H1 (cell line): ENCODE results near the gene THEM5. TPM values are rescaled to one million over a fixed set of nuclear protein-coding genes. Genes with fewer than 3 reads are reported as not detected.

Experiments
- CTCF ChIA-PET: fragments of 300-600 bp; sonication (Branson Sonifier 250); formaldehyde crosslinking; loops from one replicate; lab custom pipeline; 2021; ENCODE audit not compliant: partially characterized antibody; lab: Charles Lee
- POLR2A ChIA-PET: fragments of 300-600 bp; sonication (Branson Sonifier 250); formaldehyde crosslinking; loops from one replicate; lab custom pipeline; 2021; ENCODE audit warnings: inconsistent platforms; ENCODE audit not compliant: partially characterized antibody; lab: Charles Lee
- DNase-seq, 2 experiments: peaks; one replicate each; pipeline versions ENCODE4 v3.0.0 to v3.0.0-alpha.2; 2010 to 2022; ENCODE audit warnings: low spot score in 2 of 2, low read depth in 1 of 2, mixed read lengths in 1 of 2
- FAIRE-seq: peaks from 2 replicates; lab custom pipeline; 2011; peaks lifted over from hg19 to GRCh38; lab: Jason Lieb, UNC
- H2AFZ ChIP-seq: 2 replicates; pipeline ENCODE4 v1.8.1; 2012; ENCODE audit warnings: low read length, inconsistent platforms
- H2AK5ac ChIP-seq: 2 replicates; pipeline ENCODE4 v1.6.1; 2013; ENCODE audit warnings: low read depth, low read length
- H2BK120ac ChIP-seq: replicated peaks from 2 replicates; pipeline ENCODE3; 2013; ENCODE audit warnings: low read depth, low read length, inconsistent platforms
- H2BK12ac ChIP-seq: 2 replicates; pipeline ENCODE4 v1.6.1; 2013; ENCODE audit warnings: low read depth, low read length
- H2BK15ac ChIP-seq: 2 replicates; pipeline ENCODE4 v1.6.1; 2013; ENCODE audit warnings: low read length
- H2BK20ac ChIP-seq: 2 replicates; pipeline ENCODE4 v1.6.1; 2013; ENCODE audit warnings: low read length
- H2BK5ac ChIP-seq: 2 replicates; pipeline ENCODE4 v1.6.1; 2013; ENCODE audit warnings: low read depth, low read length
- H3K14ac ChIP-seq: 2 replicates; pipeline ENCODE4 v1.6.1; 2013; ENCODE audit warnings: inconsistent platforms; ENCODE audit not compliant: insufficient read length
- H3K18ac ChIP-seq: 2 replicates; pipeline ENCODE4 v1.6.1; 2013; ENCODE audit warnings: low read length; ENCODE audit errors: extremely low read depth
- H3K23ac ChIP-seq: 2 replicates; pipeline ENCODE4 v1.6.1; 2013; ENCODE audit warnings: inconsistent platforms; ENCODE audit not compliant: insufficient read length
- H3K23me2 ChIP-seq: 2 replicates; pipeline ENCODE4 v1.6.1; 2013; ENCODE audit warnings: low read depth, low read length
- H3K27ac ChIP-seq: 2 replicates; pipeline ENCODE4 v1.6.1; 2011; ENCODE audit warnings: low read depth, low read length, inconsistent platforms
- H3K27me3 ChIP-seq, 4 experiments: replicated peaks in 1 of 4; 1 replicate in 1 of 4; 2 replicates in 3 of 4; pipeline versions ENCODE4 v1.6.1 to v1.8.1; 2011 to 2013; ENCODE audit warnings: low read length in 3 of 4, mild to moderate bottlenecking in 3 of 4, inconsistent platforms in 2 of 4, mixed read lengths in 2 of 4, moderate library complexity in 1 of 4; ENCODE audit not compliant: control insufficient read depth in 3 of 4, insufficient read depth in 3 of 4; ENCODE audit errors: extremely low read depth in 1 of 4
- H3K36me3 ChIP-seq, 4 experiments: 2 replicates each; pipeline versions ENCODE4 v1.6.1 to v1.8.1; 2011 to 2013; ENCODE audit warnings: mild to moderate bottlenecking in 4 of 4, low read length in 3 of 4, moderate library complexity in 2 of 4, control low read depth in 1 of 4, inconsistent platforms in 1 of 4; ENCODE audit not compliant: insufficient read depth in 4 of 4, control insufficient read depth in 2 of 4
- H3K4ac ChIP-seq: replicated peaks from 2 replicates; pipeline ENCODE3; 2013; ENCODE audit warnings: low read length, low read depth, mixed read lengths, inconsistent platforms; ENCODE audit not compliant: insufficient read length
- H3K4me1 ChIP-seq, 4 experiments: replicated peaks in 1 of 4; 1 replicate in 1 of 4; 2 replicates in 3 of 4; pipeline versions ENCODE4 v1.6.1 to v1.8.1; 2011 to 2013; ENCODE audit warnings: low read length in 3 of 4, inconsistent platforms in 2 of 4, mixed read lengths in 1 of 4; ENCODE audit not compliant: insufficient read depth in 4 of 4, control insufficient read depth in 3 of 4
- H3K4me2 ChIP-seq, 2 experiments: 2 replicates each; pipeline versions ENCODE4 v1.6.1 to v1.8.1; 2011 to 2013; ENCODE audit warnings: low read depth in 2 of 2, low read length in 2 of 2, control low read depth in 1 of 2, inconsistent platforms in 1 of 2, mild to moderate bottlenecking in 1 of 2; ENCODE audit not compliant: insufficient read depth in 1 of 2
- H3K4me3 ChIP-seq, 4 experiments: fragments of 200-600, 300-600 bp in 1 of 4; sonication (generic), shearing (Covaris generic), sonication (Bioruptor Twin) in 1 of 4; 2 replicates each; pipeline versions ENCODE4 v1.5.1 to v1.8.1; 2011 to 2016; ENCODE audit warnings: low read length in 4 of 4, low read depth in 3 of 4, control low read depth in 2 of 4, inconsistent platforms in 2 of 4, mild to moderate bottlenecking in 2 of 4, mixed read lengths in 1 of 4, moderate library complexity in 1 of 4; ENCODE audit not compliant: insufficient read depth in 2 of 4; ENCODE audit errors: extremely low read depth in 1 of 4
- H3K56ac ChIP-seq: replicated peaks from 2 replicates; pipeline ENCODE3; 2013; ENCODE audit warnings: low read depth, mild to moderate bottlenecking, mixed read lengths, low read length, inconsistent platforms; ENCODE audit not compliant: insufficient read length
- H3K79me1 ChIP-seq: 2 replicates; pipeline ENCODE4 v1.6.1; 2013; ENCODE audit warnings: low read depth, low read length, control low read depth
- H3K79me2 ChIP-seq, 2 experiments: 2 replicates each; pipeline versions ENCODE4 v1.6.1 to v1.8.1; 2012 to 2013; ENCODE audit warnings: low read length in 2 of 2, mild to moderate bottlenecking in 2 of 2, inconsistent platforms in 1 of 2; ENCODE audit not compliant: insufficient read depth in 2 of 2, control insufficient read depth in 1 of 2
- H3K9ac ChIP-seq, 4 experiments: replicated peaks in 1 of 4; 1 replicate in 1 of 4; 2 replicates in 3 of 4; pipeline versions ENCODE4 v1.6.1 to v1.8.1; 2011 to 2013; ENCODE audit warnings: low read depth in 3 of 4, low read length in 3 of 4, control low read depth in 2 of 4, mild to moderate bottlenecking in 2 of 4, moderate library complexity in 2 of 4, inconsistent platforms in 1 of 4; ENCODE audit errors: extremely low read depth in 1 of 4
- H3K9me3 ChIP-seq, 2 experiments: 2 replicates each; pipeline versions ENCODE4 v1.6.1 to v1.8.1; 2012 to 2013; ENCODE audit warnings: mild to moderate bottlenecking in 2 of 2, moderate library complexity in 2 of 2, control low read depth in 1 of 2, inconsistent platforms in 1 of 2, low read depth in 1 of 2, low read length in 1 of 2, mixed read lengths in 1 of 2; ENCODE audit not compliant: insufficient read depth in 2 of 2
- H4K20me1 ChIP-seq, 2 experiments: replicated peaks in 1 of 2; 2 replicates each; pipeline versions ENCODE3 to v1.8.1; 2011 to 2013; ENCODE audit warnings: inconsistent platforms in 2 of 2, low read length in 2 of 2, mild to moderate bottlenecking in 1 of 2; ENCODE audit not compliant: insufficient read depth in 2 of 2, control insufficient read depth in 1 of 2
- H4K5ac ChIP-seq: 2 replicates; pipeline ENCODE4 v1.6.1; 2013; ENCODE audit warnings: low read length, low read depth, mixed read lengths, inconsistent platforms; ENCODE audit not compliant: insufficient read length
- H4K8ac ChIP-seq: 2 replicates; pipeline ENCODE4 v1.8.0; 2013; ENCODE audit warnings: mild to moderate bottlenecking, moderate library complexity, low read length, inconsistent platforms; ENCODE audit not compliant: insufficient read depth; ENCODE audit errors: extremely low read depth
- H4K91ac ChIP-seq: replicated peaks from 2 replicates; pipeline ENCODE3; 2013; ENCODE audit warnings: low read length, mixed read lengths, inconsistent platforms; ENCODE audit not compliant: insufficient read length
- CEBPB ChIP-seq: IDR thresholded peaks from 2 replicates; pipeline ENCODE4 v1.6.1; 2012; ENCODE audit warnings: low read depth, low read length
- CHD2 ChIP-seq: IDR thresholded peaks from 2 replicates; pipeline ENCODE4 v1.6.1; 2012; ENCODE audit warnings: low read length, improper control_type of control experiment
- GTF2F1 ChIP-seq: IDR thresholded peaks from 2 replicates; pipeline ENCODE4 v1.6.1; 2012; ENCODE audit warnings: low read depth, low read length, improper control_type of control experiment, borderline replicate concordance
- HDAC2 ChIP-seq, 2 experiments: fragments of 300-600 bp in 1 of 2; sonication (generic) in 1 of 2; IDR thresholded peaks; 2 replicates each; pipeline ENCODE4 v1.6.1; 2011 to 2012; ENCODE audit warnings: low read depth in 2 of 2, low read length in 2 of 2, mild to moderate bottlenecking in 2 of 2, moderate library complexity in 2 of 2, borderline replicate concordance in 1 of 2, inconsistent platforms in 1 of 2
- JUND ChIP-seq: IDR thresholded peaks from 2 replicates; pipeline ENCODE4 v1.6.1; 2011; ENCODE audit warnings: mild to moderate bottlenecking, improper control_type of control experiment, low read length
- MAFK ChIP-seq: IDR thresholded peaks from 2 replicates; pipeline ENCODE4 v1.6.1; 2012; ENCODE audit warnings: low read depth, mild to moderate bottlenecking, improper control_type of control experiment, low read length
- NANOG ChIP-seq: IDR thresholded peaks from 2 replicates; pipeline ENCODE4 v1.6.1; 2011; ENCODE audit warnings: low read length, low read depth, mild to moderate bottlenecking, inconsistent platforms; ENCODE audit not compliant: insufficient read depth, poor library complexity, severe bottlenecking
- NRF1 ChIP-seq: IDR thresholded peaks from 2 replicates; pipeline ENCODE4 v1.6.1; 2011; ENCODE audit warnings: mild to moderate bottlenecking, low read depth, low read length, improper control_type of control experiment
- RBBP5 ChIP-seq: IDR thresholded peaks from 2 replicates; pipeline ENCODE4 v1.7.1; 2012; ENCODE audit warnings: low read depth, mild to moderate bottlenecking, inconsistent platforms, low read length, moderate library complexity, borderline replicate concordance
- RFX5 ChIP-seq: IDR thresholded peaks from 2 replicates; pipeline ENCODE4 v1.6.1; 2011; ENCODE audit warnings: low read depth, low read length, improper control_type of control experiment, borderline replicate concordance
- RXRA ChIP-seq: IDR thresholded peaks from 2 replicates; pipeline ENCODE4 v1.6.1; 2011; ENCODE audit warnings: low read depth, mild to moderate bottlenecking, low read length, moderate library complexity; ENCODE audit not compliant: insufficient read depth
- SP1 ChIP-seq: IDR thresholded peaks from 2 replicates; pipeline ENCODE4 v1.6.1; 2011; ENCODE audit warnings: low read depth, low read length
- SP4 ChIP-seq: IDR thresholded peaks from 2 replicates; pipeline ENCODE4 v1.6.1; 2012; ENCODE audit warnings: low read length, inconsistent platforms
- SRF ChIP-seq: IDR thresholded peaks from 2 replicates; pipeline ENCODE4 v1.6.1; 2011; ENCODE audit warnings: mild to moderate bottlenecking, low read depth, low read length, moderate library complexity
- WGBS, 2 experiments: shearing (Covaris generic) in 1 of 2; methylation state at CpG; one replicate each; pipeline versions ENCODE4 v1.1.6 to v1.1.7; 2013 to 2015; ENCODE audit warnings: low lambda C conversion rate in 2 of 2, mixed read lengths in 2 of 2, inconsistent platforms in 1 of 2, low coverage in 1 of 2, missing lambda C conversion rate in 1 of 2; ENCODE audit not compliant: insufficient replicate concordance in 2 of 2, insufficient coverage in 1 of 2, insufficient read length in 1 of 2; ENCODE audit errors: extremely low coverage in 1 of 2, missing lambda C conversion rate in 1 of 2; 5-methylcytosine and 5-hydroxymethylcytosine counted together
- polyA plus RNA-seq, 7 experiments: library from polyadenylated mRNA; depleted of rRNA in 3 of 7; stranded (reverse) in 5 of 7; unstranded in 2 of 7; fragments of >200 nt in 5 of 7; fragments of 200-250 nt in 2 of 7; gene quantifications; 1 replicate in 5 of 7; 2 replicates in 1 of 7; 4 replicates in 1 of 7; pipeline versions ENCODE4 v1.2.1 to v1.2.3, GENCODE V29; 2011 to 2013; ENCODE audit warnings: missing spikeins in 2 of 7, mixed read lengths in 2 of 7
- total RNA-seq: library from RNA; stranded (reverse); fragmentation: NEBNext Ultra II Directional; extraction: Animal tissue kit (Norgen Biotek cat#: 25700); gene quantifications from 2 replicates; pipeline ENCODE4 v1.2.1, GENCODE V29; 2021
- TF ChIP-seq, protein P1 (sequence below): IDR thresholded peaks from 2 replicates; pipeline ENCODE4 v1.6.1; 2012; ENCODE audit warnings: inconsistent platforms

Gene THEM5
- total and polyA plus RNA-seq, 2 of the 8 experiments (the other 6 are each of a cell fraction or from before 2014, with no cell fraction given) = not detected

DNA sequence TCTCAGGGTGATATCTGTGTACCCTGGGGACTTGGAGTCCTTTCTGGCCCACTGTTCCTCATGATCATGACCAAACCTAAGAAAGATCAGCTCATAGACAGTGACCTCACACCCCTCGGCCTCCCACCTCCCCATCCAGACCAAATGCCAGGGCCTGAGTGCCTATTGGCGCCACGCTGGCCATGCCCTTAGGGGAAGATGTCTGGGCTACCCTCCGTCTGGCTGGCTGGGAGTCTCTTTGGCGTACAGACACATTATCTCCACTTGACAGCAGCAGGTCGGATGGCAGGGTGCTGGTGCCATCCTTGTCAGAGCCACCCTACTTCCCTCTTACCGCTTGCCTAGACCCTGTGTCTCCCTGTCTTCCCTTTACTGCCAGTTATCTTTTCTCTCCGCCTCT, 30.3 kb downstream of the THEM5 start:
- H3K4me1 ChIP-seq = peaks cover 2 to 24% (median 15%) of the 10 kb centered on the region in 4 experiments
- H4K8ac ChIP-seq = no peak overlapping the region
- no peak overlapping the region for H3K27ac ChIP-seq
- H2BK15ac ChIP-seq = 0 out of 2 replicates have a peak overlapping the region, but pooled peaks have one; percentile 18
- H2BK5ac ChIP-seq = no peak overlapping the region
- H3K9ac ChIP-seq = no peak overlapping the region
- H2BK120ac ChIP-seq = no peak overlapping the region
- ChIA-PET POLR2A (interaction anchor here (1.7 to 2.0 kb wide), 2 partner anchors 13 to 16 kb away, joined by 7 to 8 read pairs; partner anchors contain the start of gene C2CD4D), CTCF (interaction anchor here (1.1 to 1.8 kb wide), 4 partner anchors 9 to 108 kb away, joined by 3 to 5 read pairs (median 4); no protein-coding TSS in a partner anchor)
- H4K91ac ChIP-seq = no peak overlapping the region
- no peak overlapping the region for H3K4ac ChIP-seq
- no peak overlapping the region for H3K56ac ChIP-seq
- no peaks in the 10 kb centered on the region for H4K20me1 ChIP-seq
- H3K9me3 ChIP-seq = no peaks in the 10 kb centered on the region
- H4K5ac ChIP-seq = no peak overlapping the region
- H3K4me3 ChIP-seq = no peak overlapping the region
- no peak overlapping the region for H2BK20ac ChIP-seq
- H3K4me2 ChIP-seq = no peak overlapping the region
- no peaks in the 10 kb centered on the region for H3K79me2 ChIP-seq
- no peaks in the 10 kb centered on the region for H3K36me3 ChIP-seq
- no peaks in the 10 kb centered on the region for H3K79me1 ChIP-seq
- no peaks in the 10 kb centered on the region for H3K27me3 ChIP-seq
- no peak overlapping the region for H3K14ac ChIP-seq
- no peak overlapping the region for H2BK12ac ChIP-seq
- no peak overlapping the region for H2AFZ ChIP-seq
- H3K18ac ChIP-seq = no peak overlapping the region
- WGBS, 2 experiments = 81% methylated on average over 8 of the region's 8 CpGs; no CpG with 5 or more reads in 1 of the 2 experiments
- H3K23me2 ChIP-seq = no peaks in the 10 kb centered on the region; the same call in 1 of the 2 replicates
- H2AK5ac ChIP-seq = no peak overlapping the region
- DNase-seq = no peak
- H3K23ac ChIP-seq = no peak overlapping the region
- no peak for FAIRE-seq
- TF ChIP-seq SP4 (no peak), CHD2 (no peak), RFX5 (no peak), NANOG (no peak), GTF2F1 (no peak), SP1 (no peak), SRF (no peak), CEBPB (no peak), HDAC2 (IDR thresholded peaks at IDR 0.05; ENCODE audit: borderline replicate concordance in 1 of 2, low read depth in 2 of 2, low read length in 2 of 2) (no peak), RBBP5 (no peak), NRF1 (no peak), JUND (no peak), MAFK (no peak), RXRA (no peak)
- TF ChIP-seq, protein P1, sequence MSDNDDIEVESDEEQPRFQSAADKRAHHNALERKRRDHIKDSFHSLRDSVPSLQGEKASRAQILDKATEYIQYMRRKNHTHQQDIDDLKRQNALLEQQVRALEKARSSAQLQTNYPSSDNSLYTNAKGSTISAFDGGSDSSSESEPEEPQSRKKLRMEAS = no peak
